IMR-90 (cell line): Measurements from ENCODE around the gene PRDM12.

Source experiments
- BHLHE40 ChIP-seq: fragments of 150-350 bp; IDR thresholded peaks from 2 replicates; pipeline ENCODE4 v1.6.1; 2016; ENCODE audit warnings: mild to moderate bottlenecking, low read depth, low read length
- CEBPB ChIP-seq: IDR thresholded peaks from 2 replicates; pipeline ENCODE4 v1.6.1; 2012; ENCODE audit warnings: low read depth, low read length, improper control_type of control experiment
- MAFK ChIP-seq: IDR thresholded peaks from 2 replicates; pipeline ENCODE4 v1.6.1; 2012; ENCODE audit warnings: low read depth, low read length, improper control_type of control experiment
- NFE2L2 ChIP-seq: fragments of 150-350 bp; IDR thresholded peaks from 2 replicates; pipeline ENCODE4 v1.6.1; 2016; ENCODE audit warnings: low read depth, mild to moderate bottlenecking, low read length
- POLR2A ChIP-seq: IDR thresholded peaks from 2 replicates; pipeline ENCODE4 v1.6.1; 2012; ENCODE audit warnings: mild to moderate bottlenecking, low read depth, low read length
- RCOR1 ChIP-seq: IDR thresholded peaks from 2 replicates; pipeline ENCODE4 v1.6.1; 2012; ENCODE audit warnings: mild to moderate bottlenecking, low read length, improper control_type of control experiment; ENCODE audit not compliant: insufficient replicate concordance
- RFX5 ChIP-seq: IDR thresholded peaks from 2 replicates; pipeline ENCODE4 v1.8.0; 2012; ENCODE audit warnings: low read depth, mild to moderate bottlenecking, low read length, moderate library complexity
- SMC3 ChIP-seq: fragments of 150-350 bp; IDR thresholded peaks from 2 replicates; pipeline ENCODE4 v1.6.1; 2016; ENCODE audit warnings: low read depth, mild to moderate bottlenecking, antibody characterized with exemption, low read length, moderate library complexity
- TF ChIP-seq, protein P1 (sequence below): conservative IDR thresholded peaks from 2 replicates; pipeline ENCODE4 v1.5.1; 2012; ENCODE audit warnings: mild to moderate bottlenecking, low read depth, low read length, improper control_type of control experiment
- TF ChIP-seq, protein P2 (sequence below): fragments of 150-350 bp; IDR thresholded peaks from 2 replicates; pipeline ENCODE4 v1.6.1; 2017; ENCODE audit warnings: mild to moderate bottlenecking, antibody characterized with exemption, low read length, low read depth
- TF ChIP-seq, protein P3 (sequence below): fragments of 150-350 bp; IDR thresholded peaks from 2 replicates; pipeline ENCODE4 v1.6.1; 2016; ENCODE audit warnings: low read depth, mild to moderate bottlenecking, low read length, moderate library complexity, borderline replicate concordance

- TF ChIP-seq, protein P1, sequence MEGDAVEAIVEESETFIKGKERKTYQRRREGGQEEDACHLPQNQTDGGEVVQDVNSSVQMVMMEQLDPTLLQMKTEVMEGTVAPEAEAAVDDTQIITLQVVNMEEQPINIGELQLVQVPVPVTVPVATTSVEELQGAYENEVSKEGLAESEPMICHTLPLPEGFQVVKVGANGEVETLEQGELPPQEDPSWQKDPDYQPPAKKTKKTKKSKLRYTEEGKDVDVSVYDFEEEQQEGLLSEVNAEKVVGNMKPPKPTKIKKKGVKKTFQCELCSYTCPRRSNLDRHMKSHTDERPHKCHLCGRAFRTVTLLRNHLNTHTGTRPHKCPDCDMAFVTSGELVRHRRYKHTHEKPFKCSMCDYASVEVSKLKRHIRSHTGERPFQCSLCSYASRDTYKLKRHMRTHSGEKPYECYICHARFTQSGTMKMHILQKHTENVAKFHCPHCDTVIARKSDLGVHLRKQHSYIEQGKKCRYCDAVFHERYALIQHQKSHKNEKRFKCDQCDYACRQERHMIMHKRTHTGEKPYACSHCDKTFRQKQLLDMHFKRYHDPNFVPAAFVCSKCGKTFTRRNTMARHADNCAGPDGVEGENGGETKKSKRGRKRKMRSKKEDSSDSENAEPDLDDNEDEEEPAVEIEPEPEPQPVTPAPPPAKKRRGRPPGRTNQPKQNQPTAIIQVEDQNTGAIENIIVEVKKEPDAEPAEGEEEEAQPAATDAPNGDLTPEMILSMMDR = no peak
- TF ChIP-seq POLR2A (no peak), BHLHE40 (no peak), SMC3 (no peak), MAFK (no peak), RCOR1 (no peak), RFX5 (no peak), NFE2L2 (no peak), CEBPB (no peak)
- TF ChIP-seq, protein P2, sequence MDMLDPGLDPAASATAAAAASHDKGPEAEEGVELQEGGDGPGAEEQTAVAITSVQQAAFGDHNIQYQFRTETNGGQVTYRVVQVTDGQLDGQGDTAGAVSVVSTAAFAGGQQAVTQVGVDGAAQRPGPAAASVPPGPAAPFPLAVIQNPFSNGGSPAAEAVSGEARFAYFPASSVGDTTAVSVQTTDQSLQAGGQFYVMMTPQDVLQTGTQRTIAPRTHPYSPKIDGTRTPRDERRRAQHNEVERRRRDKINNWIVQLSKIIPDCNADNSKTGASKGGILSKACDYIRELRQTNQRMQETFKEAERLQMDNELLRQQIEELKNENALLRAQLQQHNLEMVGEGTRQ = no peak
- TF ChIP-seq, protein P3, sequence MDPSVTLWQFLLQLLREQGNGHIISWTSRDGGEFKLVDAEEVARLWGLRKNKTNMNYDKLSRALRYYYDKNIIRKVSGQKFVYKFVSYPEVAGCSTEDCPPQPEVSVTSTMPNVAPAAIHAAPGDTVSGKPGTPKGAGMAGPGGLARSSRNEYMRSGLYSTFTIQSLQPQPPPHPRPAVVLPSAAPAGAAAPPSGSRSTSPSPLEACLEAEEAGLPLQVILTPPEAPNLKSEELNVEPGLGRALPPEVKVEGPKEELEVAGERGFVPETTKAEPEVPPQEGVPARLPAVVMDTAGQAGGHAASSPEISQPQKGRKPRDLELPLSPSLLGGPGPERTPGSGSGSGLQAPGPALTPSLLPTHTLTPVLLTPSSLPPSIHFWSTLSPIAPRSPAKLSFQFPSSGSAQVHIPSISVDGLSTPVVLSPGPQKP = no peak
Measured at GRCh38 chr9:130654879-130655278, 9.5 kb upstream of the PRDM12 start.
